Hepatocyte (in vitro differentiated cells): ENCODE results near the gene DCAF8. TPM values are rescaled to one million over a fixed set of nuclear protein-coding genes. Genes with fewer than 3 reads are reported as not detected.
A peak's percentile ranks its signal among the peaks of the same experiment; 100 is the strongest.

ENCODE experiments used
- DNase-seq: peaks from one replicate; pipeline ENCODE4 v3.0.0-alpha.2; 2016; ENCODE audit warnings: low spot score
- H2AFZ ChIP-seq: fragments of 200-600 bp; sonication (generic); 2 replicates; pipeline ENCODE4 v1.6.0; 2016; ENCODE audit warnings: antibody characterized with exemption, mild to moderate bottlenecking
- H3K27ac ChIP-seq: fragments of 200-600 bp; sonication (generic); 2 replicates; pipeline ENCODE4 v1.5.1; 2016; ENCODE audit warnings: mild to moderate bottlenecking
- H3K27me3 ChIP-seq: fragments of 200-600 bp; sonication (generic); 2 replicates; pipeline ENCODE4 v1.6.1; 2016
- H3K36me3 ChIP-seq: fragments of 200-600 bp; sonication (generic); replicated peaks from 2 replicates; pipeline ENCODE4 v1.5.1; 2016; ENCODE audit warnings: low read depth; ENCODE audit not compliant: insufficient read depth
- H3K4me1 ChIP-seq: fragments of 200-600 bp; sonication (generic); 2 replicates; pipeline ENCODE4 v1.5.1; 2016; ENCODE audit warnings: mild to moderate bottlenecking, moderate library complexity; ENCODE audit not compliant: insufficient read depth
- H3K4me2 ChIP-seq: fragments of 200-600 bp; sonication (generic); 2 replicates; pipeline ENCODE4 v1.6.0; 2016
- H3K4me3 ChIP-seq: fragments of 200-600 bp; sonication (generic); 2 replicates; pipeline ENCODE4 v1.5.1; 2016; ENCODE audit warnings: mild to moderate bottlenecking
- H3K79me2 ChIP-seq: fragments of 200-600 bp; sonication (generic); 2 replicates; pipeline ENCODE4 v1.6.0; 2017; ENCODE audit warnings: mild to moderate bottlenecking
- H3K9me2 ChIP-seq: fragments of 200-600 bp; sonication (generic); replicated peaks from 2 replicates; pipeline ENCODE4 v1.6.0; 2017; ENCODE audit warnings: mild to moderate bottlenecking; ENCODE audit not compliant: insufficient read depth
- H3K9me3 ChIP-seq: fragments of 200-600 bp; sonication (generic); 2 replicates; pipeline ENCODE4 v1.5.1; 2016; ENCODE audit warnings: low read depth, mild to moderate bottlenecking
- H4K20me1 ChIP-seq: fragments of 200-600 bp; sonication (generic); 2 replicates; pipeline ENCODE4 v1.6.0; 2016; ENCODE audit warnings: mild to moderate bottlenecking; ENCODE audit not compliant: insufficient read depth, poor library complexity, severe bottlenecking
- CTCF ChIP-seq: fragments of 200-600 bp; sonication (generic); IDR thresholded peaks from 2 replicates; pipeline ENCODE4 v1.5.1; 2016; ENCODE audit warnings: antibody characterized with exemption, mild to moderate bottlenecking; ENCODE audit not compliant: poor library complexity
- EZH2 ChIP-seq: fragments of 200-600 bp; sonication (generic); IDR thresholded peaks from 2 replicates; pipeline ENCODE4 v1.6.1; 2016; ENCODE audit warnings: antibody characterized with exemption, mild to moderate bottlenecking, borderline replicate concordance
- EZH2phosphoT487 ChIP-seq: fragments of 200-600 bp; sonication (generic); IDR thresholded peaks from one replicate; pipeline ENCODE4 v1.6.1; 2018; ENCODE audit warnings: antibody characterized with exemption, mild to moderate bottlenecking, low read depth, moderate library complexity; ENCODE audit not compliant: unreplicated experiment, severe bottlenecking
- WGBS: methylation state at CpG from one replicate; pipeline ENCODE4 v1.1.6; 2016; ENCODE audit warnings: low lambda C conversion rate; ENCODE audit errors: missing lambda C conversion rate; 5-methylcytosine and 5-hydroxymethylcytosine counted together
- polyA plus RNA-seq: library from polyadenylated mRNA; unstranded; fragments of >200 nt; fragmentation: Nextera tagmentation; extraction: Ambion mirVana; gene quantifications from 2 replicates; pipeline ENCODE4 v1.2.1, GENCODE V29; 2016
- total RNA-seq: library from RNA; depleted of rRNA; stranded (reverse); fragments of >200 nt; gene quantifications from 2 replicates; pipeline ENCODE4 v1.2.3, GENCODE V29; 2014

The DCAF8 gene
- total and polyA plus RNA-seq, 2 experiments from 2014 or later: 95.1 to 110 TPM

- Histone ChIP-seq H2AFZ (no peak overlapping the region), H3K36me3 (no peaks in the 10 kb centered on the region), H3K27ac (no peak overlapping the region), H3K79me2 (peaks cover 77% of the 10 kb centered on the region), H3K4me1 (peaks cover 23% of the 10 kb centered on the region), H4K20me1 (peaks cover 18% of the 10 kb centered on the region), H3K27me3 (no peaks in the 10 kb centered on the region), H3K4me2 (peak overlapping the region; percentile 36), H3K9me2 (no peaks in the 10 kb centered on the region), H3K4me3 (no peak overlapping the region), H3K9me3 (no peaks in the 10 kb centered on the region)
- no peak for TF ChIP-seq CTCF
- no peak for TF ChIP-seq EZH2
- no peak for TF ChIP-seq EZH2phosphoT487
- peak; percentile 10 for DNase-seq
- WGBS: 60% methylated on average over 3 of the region's 3 CpGs
Observed at GRCh38 chr1:160256396-160257046, 5.8 kb downstream of the DCAF8 start.

GRCh38 chr1:160255781-160256300 lies 6.5 kb downstream of the DCAF8 start:
- H3K27me3 ChIP-seq: no peaks in the 10 kb centered on the region
- H3K36me3 ChIP-seq: no peaks in the 10 kb centered on the region
- H2AFZ ChIP-seq: no peak overlapping the region
- peaks cover 23% of the 10 kb centered on the region for H4K20me1 ChIP-seq
- no peaks in the 10 kb centered on the region for H3K9me3 ChIP-seq
- TF ChIP-seq CTCF: no peak
- TF ChIP-seq EZH2: no peak
- no peak for TF ChIP-seq EZH2phosphoT487
- no peaks in the 10 kb centered on the region for H3K9me2 ChIP-seq
- peaks cover 23% of the 10 kb centered on the region for H3K4me1 ChIP-seq
- DNase-seq: no peak
- H3K27ac ChIP-seq: no peak overlapping the region
- WGBS: 79% methylated on average over 4 of the region's 4 CpGs
- H3K4me3 ChIP-seq: no peak overlapping the region
- H3K4me2 ChIP-seq: peak overlapping the region; percentile 36
- peaks cover 82% of the 10 kb centered on the region for H3K79me2 ChIP-seq

- Histone ChIP-seq H3K36me3 (no peaks in the 10 kb centered on the region), H3K4me2 (no peak overlapping the region), H4K20me1 (peaks cover 13% of the 10 kb centered on the region), H3K9me3 (no peaks in the 10 kb centered on the region), H3K9me2 (no peaks in the 10 kb centered on the region), H3K27me3 (no peaks in the 10 kb centered on the region), H3K79me2 (peaks cover 82% of the 10 kb centered on the region), H3K4me3 (no peak overlapping the region), H2AFZ (no peak overlapping the region), H3K4me1 (peaks cover 9% of the 10 kb centered on the region), H3K27ac (no peak overlapping the region)
- 74% methylated on average over 5 of the region's 5 CpGs for WGBS
- TF ChIP-seq EZH2 (no peak), EZH2phosphoT487 (no peak), CTCF (peak; percentile 80)
- DNase-seq: peak; percentile 87
Observed at GRCh38 chr1:160251687-160252526, 10.4 kb downstream of the DCAF8 start.
